ENCODE measurements around the gene NT5C3B. TPM values are rescaled to one million over a fixed set of nuclear protein-coding genes. Genes with fewer than 3 reads are reported as not detected.

The NT5C3B gene
- polyA plus RNA-seq, 1 of the 3 experiments (the other 2 are of a cell fraction): 87.4 TPM

GRCh38 chr17:41822216-41823140 lies 13.6 kb downstream of the NT5C3B start:
- peaks cover 3 to 33% of the 10 kb centered on the region in 2 experiments for H3K36me3 ChIP-seq (replicated peaks in 1 of 2; ENCODE audit: control insufficient read depth in 1 of 2, insufficient read depth in 2 of 2, low read length in 1 of 2)
- H3K9ac ChIP-seq: no peak overlapping the region
- no peak overlapping the region for H3K4me2 ChIP-seq
- 95% methylated on average over 10 of the region's 12 CpGs for WGBS (ENCODE audit: low lambda C conversion rate)
- ChIA-PET POLR2A (interaction anchor here (0.5 kb wide), 1 partner anchor 17 kb away, joined by 3 read pairs; no protein-coding TSS in a partner anchor), CTCF (interaction anchor here (0.8 to 1.0 kb wide), 2 partner anchors 11 to 137 kb away, joined by 3 to 4 read pairs; no protein-coding TSS in a partner anchor)
- H3K9me3 ChIP-seq: no peaks in the 10 kb centered on the region
- no peaks in the 10 kb centered on the region for H3K27me3 ChIP-seq (ENCODE audit: insufficient read depth)
- H3K4me1 ChIP-seq (ENCODE audit: control insufficient read depth in 1 of 2, insufficient read depth in 2 of 2, low read depth in 1 of 2, low read length in 1 of 2): no peaks in the 10 kb centered on the region
- TF ChIP-seq EP300 (IDR thresholded peaks at IDR 0.05; ENCODE audit: borderline replicate concordance in 1 of 2, low read depth in 1 of 2, low read length in 1 of 2): no peak
- no peak for TF ChIP-seq NRF1 (IDR thresholded peaks at IDR 0.05; ENCODE audit: low read depth, low read length)
- TF ChIP-seq SMC3 (IDR thresholded peaks at IDR 0.05; ENCODE audit: low read depth, low read length): no peak
- TF ChIP-seq RXRA (IDR thresholded peaks at IDR 0.05; ENCODE audit: borderline replicate concordance, low read depth): no peak
- DNase-seq: no peak
- H3K79me2 ChIP-seq (ENCODE audit: insufficient read depth): no peaks in the 10 kb centered on the region
- peaks cover 9% of the 10 kb centered on the region for H3F3A ChIP-seq (replicated peaks; ENCODE audit: insufficient read depth)
- no peak overlapping the region; a peak in 1 of 4 replicates for H3K27ac ChIP-seq (ENCODE audit: low read depth in 2 of 2, low read length in 1 of 2)
- no peaks in the 10 kb centered on the region for H3K9me2 ChIP-seq
- H3K4me3 ChIP-seq (ENCODE audit: low read depth in 2 of 2, low read length in 1 of 2): no peak overlapping the region
- H2AFZ ChIP-seq (ENCODE audit: low read depth): no peak overlapping the region
- H4K20me1 ChIP-seq (ENCODE audit: insufficient read depth): 0 out of 2 replicates have a peak, but pooled peaks cover 3% of the 10 kb centered on the region

- no peaks in the 10 kb centered on the region for H3K27me3 ChIP-seq (ENCODE audit: insufficient read depth)
- peaks cover 6% of the 10 kb centered on the region; the same call in 1 of the 2 replicates for H4K20me1 ChIP-seq (ENCODE audit: insufficient read depth)
- H3K9me3 ChIP-seq: no peaks in the 10 kb centered on the region
- POLR2A ChIA-PET: no interaction called here
- H3K4me3 ChIP-seq (ENCODE audit: low read depth in 2 of 2, low read length in 1 of 2): no peak overlapping the region
- no peak overlapping the region for H3K9ac ChIP-seq
- H2AFZ ChIP-seq (ENCODE audit: low read depth): no peak overlapping the region
- TF ChIP-seq FOXJ3 (CRISPR knock-in tag; IDR thresholded peaks at IDR 0.05) (no peak), MAX (IDR thresholded peaks at IDR 0.05; ENCODE audit: low read depth) (no peak), GATA2 (CRISPR knock-in tag; IDR thresholded peaks at IDR 0.05) (no peak), TAF1 (IDR thresholded peaks at IDR 0.05; ENCODE audit: borderline replicate concordance, low read depth, low read length) (no peak), EP300 (IDR thresholded peaks at IDR 0.05; ENCODE audit: borderline replicate concordance in 1 of 2, low read depth in 1 of 2, low read length in 1 of 2) (no peak)
- DNase-seq: no peak
- CTCF ChIA-PET: no interaction called here
- no peaks in the 10 kb centered on the region for H3K9me2 ChIP-seq
- no peak overlapping the region for H3K4me2 ChIP-seq
- H3K36me3 ChIP-seq (replicated peaks in 1 of 2; ENCODE audit: control insufficient read depth in 1 of 2, insufficient read depth in 2 of 2, low read length in 1 of 2): peaks cover 3 to 31% of the 10 kb centered on the region in 2 experiments
- WGBS (ENCODE audit: low lambda C conversion rate): 84% methylated on average over 6 of the region's 14 CpGs
- peaks cover 6% of the 10 kb centered on the region for H3K79me2 ChIP-seq (ENCODE audit: insufficient read depth)
- no peak overlapping the region for H3K27ac ChIP-seq (ENCODE audit: low read depth in 2 of 2, low read length in 1 of 2)
- peaks cover 9% of the 10 kb centered on the region for H3F3A ChIP-seq (replicated peaks; ENCODE audit: insufficient read depth)
- H3K4me1 ChIP-seq (ENCODE audit: control insufficient read depth in 1 of 2, insufficient read depth in 2 of 2, low read depth in 1 of 2, low read length in 1 of 2): no peaks in the 10 kb centered on the region; a peak in 1 of 4 replicates
These were observed 14.3 kb downstream of the NT5C3B start for GRCh38 chr17:41821776-41822175.

GRCh38 chr17:41818024-41818423 lies 18.0 kb downstream of the NT5C3B start:
- Histone ChIP-seq H3K9me2 (no peaks in the 10 kb centered on the region), H3K9me3 (no peaks in the 10 kb centered on the region), H3K27ac (ENCODE audit: low read depth in 2 of 2, low read length in 1 of 2) (no peak overlapping the region), H3K79me2 (ENCODE audit: insufficient read depth) (peaks cover 43% of the 10 kb centered on the region), H3K9ac (no peak overlapping the region), H3K4me1 (ENCODE audit: control insufficient read depth in 1 of 2, insufficient read depth in 2 of 2, low read depth in 1 of 2, low read length in 1 of 2) (peaks cover 3 to 10% of the 10 kb centered on the region in 2 experiments; a peak in 1 of 4 replicates), H3K36me3 (replicated peaks in 1 of 2; ENCODE audit: control insufficient read depth in 1 of 2, insufficient read depth in 2 of 2, low read length in 1 of 2) (peaks cover 3 to 23% of the 10 kb centered on the region in 2 experiments), H3K4me3 (ENCODE audit: low read depth in 2 of 2, low read length in 1 of 2) (no peak overlapping the region), H2AFZ (ENCODE audit: low read depth) (no peak overlapping the region), H3F3A (replicated peaks; ENCODE audit: insufficient read depth) (peaks cover 3% of the 10 kb centered on the region), H3K4me2 (no peak overlapping the region), H4K20me1 (ENCODE audit: insufficient read depth) (peaks cover 8% of the 10 kb centered on the region; the same call in 1 of the 2 replicates), H3K27me3 (ENCODE audit: insufficient read depth) (no peaks in the 10 kb centered on the region)
- POLR2A ChIA-PET: no interaction called here
- no peak for DNase-seq
- CTCF ChIA-PET: interaction anchor here (1.2 to 1.7 kb wide), 2 partner anchors 16 to 17 kb away, joined by 3 to 4 read pairs; no protein-coding TSS in a partner anchor
- no peak for TF ChIP-seq EP300 (IDR thresholded peaks at IDR 0.05; ENCODE audit: borderline replicate concordance in 1 of 2, low read depth in 1 of 2, low read length in 1 of 2)
- no peak for TF ChIP-seq NFIC (IDR thresholded peaks at IDR 0.05; ENCODE audit: borderline replicate concordance)
- TF ChIP-seq RFX5 (IDR thresholded peaks at IDR 0.05; ENCODE audit: low read length): no peak
- TF ChIP-seq MXI1 (IDR thresholded peaks at IDR 0.05; ENCODE audit: low read depth, low read length): no peak
- no peak for TF ChIP-seq MAX (IDR thresholded peaks at IDR 0.05; ENCODE audit: low read depth)
- no peak for TF ChIP-seq RAD21 (IDR thresholded peaks at IDR 0.05; ENCODE audit: low read length)
- TF ChIP-seq RXRA (IDR thresholded peaks at IDR 0.05; ENCODE audit: borderline replicate concordance, low read depth): no peak
- TF ChIP-seq REST (IDR thresholded peaks at IDR 0.05; ENCODE audit: low read depth, low read length): no peak
- TF ChIP-seq JUND (IDR thresholded peaks at IDR 0.05): no peak
- 99% methylated on average over 14 of the region's 20 CpGs for WGBS (ENCODE audit: low lambda C conversion rate)

All from SK-N-SH (cell line).